GM12878 (cell line): Measurements from ENCODE around the gene ACACB. TPM values are rescaled to one million over a fixed set of nuclear protein-coding genes. Genes with fewer than 3 reads are reported as not detected.

Experiments
- ATAC-seq: fragments of 200-7000 bp; cut with Tn5 transposase; 3 replicates; pipeline ENCODE4 v1.9.1; 2020; ENCODE audit warnings: mild to moderate bottlenecking, moderate library complexity
- BruUV-seq: library from RNA; stranded (reverse); fragments of 400-500 nt; replicated peaks from 2 replicates; lab custom pipeline; 2021; lab: Mats Ljungman, UMichigan
- CTCF ChIA-PET: fragments of 300-600 bp; sonication (Branson Sonifier 250); formaldehyde crosslinking; extraction: SDS; loops from one replicate; lab custom pipeline; 2021; ENCODE audit warnings: inconsistent platforms; lab: Yijun Ruan, JAX
- POLR2A ChIA-PET: fragments of 350-600 bp; formaldehyde crosslinking; extraction: SDS; loops from one replicate; lab custom pipeline; 2021; ENCODE audit warnings: inconsistent platforms; lab: Charles Lee
- RAD21 ChIA-PET: fragments of 300-600 bp; sonication (Branson Sonifier 250); formaldehyde crosslinking; loops from one replicate; lab custom pipeline; 2023; ENCODE audit warnings: antibody characterized with exemption; ENCODE audit not compliant: unreplicated experiment; lab: Charles Lee
- SMC1A ChIA-PET: fragments of 300-600 bp; sonication (Branson Sonifier 250); formaldehyde crosslinking; loops from one replicate; lab custom pipeline; 2023; ENCODE audit not compliant: unreplicated experiment, uncharacterized antibody; lab: Charles Lee
- DNase-seq: peaks from one replicate; pipeline ENCODE4 v3.0.0-alpha.2; 2011; ENCODE audit warnings: low read depth, low spot score
- FAIRE-seq: peaks from 3 replicates; lab custom pipeline; 2011; peaks lifted over from hg19 to GRCh38; lab: Jason Lieb, UNC
- H2AFZ ChIP-seq: 2 replicates; pipeline ENCODE4 v1.6.0; 2011; ENCODE audit warnings: low read depth, low read length, control low read depth; ENCODE audit not compliant: control insufficient read depth
- H3K27ac ChIP-seq: 2 replicates; pipeline ENCODE4 v1.5.1; 2011; ENCODE audit warnings: control low read depth; ENCODE audit not compliant: control insufficient read depth, insufficient read depth
- H3K27me3 ChIP-seq, 2 experiments: replicated peaks in 1 of 2; 2 replicates each; pipeline versions ENCODE4 v1.6.0 to v1.6.1; 2011; ENCODE audit warnings: low read length in 1 of 2; ENCODE audit not compliant: control insufficient read depth in 2 of 2, insufficient read depth in 2 of 2
- H3K36me3 ChIP-seq, 2 experiments: 2 replicates each; pipeline ENCODE4 v1.5.1; 2011; ENCODE audit warnings: low read length in 1 of 2; ENCODE audit not compliant: control insufficient read depth in 2 of 2, insufficient read depth in 2 of 2
- H3K4me1 ChIP-seq: 2 replicates; pipeline ENCODE4 v1.6.1; 2011; ENCODE audit warnings: mild to moderate bottlenecking, low read length, moderate library complexity, mixed read lengths; ENCODE audit not compliant: control insufficient read depth, insufficient read depth
- H3K4me2 ChIP-seq: 2 replicates; pipeline ENCODE4 v1.6.0; 2011; ENCODE audit warnings: control low read depth; ENCODE audit not compliant: control insufficient read depth, insufficient read depth
- H3K4me3 ChIP-seq: fragments of 200-600 bp; sonication (generic); 2 replicates; pipeline ENCODE4 v1.5.1; 2016
- H3K79me2 ChIP-seq: 2 replicates; pipeline ENCODE4 v1.6.0; 2011; ENCODE audit warnings: low read length; ENCODE audit not compliant: control insufficient read depth, insufficient read depth
- H3K9ac ChIP-seq: 2 replicates; pipeline ENCODE4 v1.8.0; 2011; ENCODE audit warnings: low read length, control low read depth, mixed read lengths; ENCODE audit not compliant: control insufficient read depth, insufficient read depth
- H3K9me3 ChIP-seq: replicated peaks from 3 replicates; pipeline ENCODE4 v1.5.1; 2011; ENCODE audit warnings: mild to moderate bottlenecking, low read length; ENCODE audit not compliant: control insufficient read depth, insufficient read depth
- H4K20me1 ChIP-seq: 2 replicates; pipeline ENCODE4 v1.6.0; 2011; ENCODE audit not compliant: control insufficient read depth, insufficient read depth
- ATF7 ChIP-seq: fragments of 450-650 bp; IDR thresholded peaks from 2 replicates; pipeline ENCODE4 v1.6.1; 2016; ENCODE audit warnings: low read depth, mild to moderate bottlenecking
- BMI1 ChIP-seq: fragments of 450-650 bp; IDR thresholded peaks from 2 replicates; pipeline ENCODE4 v1.6.1; 2016; ENCODE audit warnings: mild to moderate bottlenecking, moderate library complexity, borderline replicate concordance
- CHD1 ChIP-seq: IDR thresholded peaks from 2 replicates; pipeline ENCODE4 v1.6.1; 2012; ENCODE audit warnings: low read depth, low read length, improper control_type of control experiment
- DPF2 ChIP-seq: fragments of 450-650 bp; IDR thresholded peaks from 2 replicates; pipeline ENCODE4 v1.6.1; 2017; ENCODE audit warnings: mild to moderate bottlenecking
- E2F4 ChIP-seq: IDR thresholded peaks from 2 replicates; pipeline ENCODE4 v1.6.1; 2012; ENCODE audit warnings: low read depth, low read length, improper control_type of control experiment
- FOS ChIP-seq: IDR thresholded peaks from 3 replicates; pipeline ENCODE4 v1.6.1; 2011; ENCODE audit warnings: borderline replicate concordance; ENCODE audit not compliant: insufficient read length; ENCODE audit errors: extremely low read depth
- IRF3 ChIP-seq: fragments of 450-650 bp; IDR thresholded peaks from 2 replicates; pipeline ENCODE4 v1.6.1; 2014; ENCODE audit warnings: mild to moderate bottlenecking
- NFIC ChIP-seq: IDR thresholded peaks from 2 replicates; pipeline ENCODE4 v1.6.1; 2012; ENCODE audit warnings: low read depth, mild to moderate bottlenecking, inconsistent platforms, low read length, moderate library complexity
- NFXL1 ChIP-seq: fragments of 450-650 bp; IDR thresholded peaks from 2 replicates; pipeline ENCODE4 v1.6.1; 2017; ENCODE audit warnings: antibody characterized with exemption, mild to moderate bottlenecking, borderline replicate concordance
- PAX5 ChIP-seq: IDR thresholded peaks from 2 replicates; pipeline ENCODE4 v1.6.1; 2011; ENCODE audit warnings: low read depth, low read length, borderline replicate concordance
- RAD21 ChIP-seq: IDR thresholded peaks from 2 replicates; pipeline ENCODE4 v1.6.1; 2011; ENCODE audit warnings: mild to moderate bottlenecking, low read depth, low read length, moderate library complexity; ENCODE audit not compliant: insufficient read depth
- SKIL ChIP-seq: fragments of 450-650 bp; IDR thresholded peaks from 2 replicates; pipeline ENCODE4 v1.6.1; 2017; ENCODE audit warnings: mild to moderate bottlenecking, low read depth, inconsistent platforms; ENCODE audit not compliant: poor library complexity, severe bottlenecking
- SMARCA5 ChIP-seq: fragments of 450-650 bp; IDR thresholded peaks from 2 replicates; pipeline ENCODE4 v1.6.1; 2017; ENCODE audit warnings: mild to moderate bottlenecking
- TARDBP ChIP-seq: IDR thresholded peaks from 2 replicates; pipeline ENCODE4 v1.6.1; 2016; ENCODE audit warnings: borderline replicate concordance
- ZBTB4 ChIP-seq: fragments of 450-650 bp; formaldehyde crosslinking; IDR thresholded peaks from 2 replicates; pipeline ENCODE4 v1.4.0; 2022; ENCODE audit warnings: mild to moderate bottlenecking, moderate library complexity
- WGBS: methylation state at CpG from one replicate; pipeline ENCODE4 v1.1.6; 2016; ENCODE audit warnings: low lambda C conversion rate; ENCODE audit not compliant: insufficient replicate concordance, insufficient coverage; ENCODE audit errors: missing lambda C conversion rate; 5-methylcytosine and 5-hydroxymethylcytosine counted together
- in situ Hi-C: fragments of 300-500 bp; cut with MboI; formaldehyde crosslinking; loops from 9 replicates; pipeline ENCODE4 v1.14.3; 2018; ENCODE audit warnings: mixed read lengths
- intact Hi-C: fragments of 100-400 bp; cut with micrococcal nuclease; formaldehyde crosslinking; loops from one replicate; pipeline ENCODE4 v1.14.2; 2022; ENCODE audit not compliant: unreplicated experiment
- polyA plus RNA-seq, 11 experiments: library from polyadenylated mRNA; depleted of rRNA in 4 of 11; unstranded in 6 of 11; stranded (reverse) in 5 of 11; fragments of >200 nt; fragmentation: Nextera tagmentation in 4 of 11; fragmentation: Illumina TruSeq in 1 of 11; extraction: Ambion mirVana in 4 of 11; extraction: Trizol in 1 of 11; gene quantifications; 1 replicate in 1 of 11; 2 replicates in 10 of 11; pipeline versions ENCODE4 v1.2.1 to v1.2.3, GENCODE V29; 2011 to 2016; ENCODE audit warnings: inconsistent platforms in 2 of 11, missing spikeins in 2 of 11, low read depth in 1 of 11
- total RNA-seq, 4 experiments: library from RNA; depleted of rRNA in 3 of 4; stranded (reverse); fragments of >200 nt in 3 of 4; fragmentation: Illumina TruSeq in 1 of 4; extraction: Trizol in 1 of 4; gene quantifications; 2 replicates each; pipeline versions ENCODE4 v1.2.1 to v1.2.3, GENCODE V29; 2013 to 2021

Gene ACACB
- total and polyA plus RNA-seq, 10 of the 15 experiments (the other 5 are each of a cell fraction or from before 2014, with no cell fraction given): 0.05 to 1.9 (median 0.38) TPM; not detected in 2

GRCh38 chr12:109264943-109265650 is 148.7 kb downstream of the ACACB start:
- no peak overlapping the region for H3K27ac ChIP-seq
- H3K27me3 ChIP-seq: no peaks in the 10 kb centered on the region; a peak in 1 of 4 replicates
- H3K9ac ChIP-seq: no peak overlapping the region
- no peaks in the 10 kb centered on the region for H3K79me2 ChIP-seq
- RAD21 ChIA-PET: interaction anchor here (2.6 kb wide), 1 partner anchor 129 kb away, joined by 14 read pairs; no protein-coding TSS in a partner anchor
- ATAC-seq (no peak), DNase-seq (no peak), FAIRE-seq (no peak)
- H3K4me2 ChIP-seq: no peak overlapping the region
- no peaks in the 10 kb centered on the region for H3K4me1 ChIP-seq
- CTCF ChIA-PET: interaction anchor here (1.0 to 5.2 kb wide), 3 partner anchors 120 to 131 kb away, joined by 3 to 48 read pairs (median 44); no protein-coding TSS in a partner anchor
- intact Hi-C loops (loop anchor here (1.0 kb wide), 1 partner anchor 120 kb away; no protein-coding TSS in a partner anchor), in situ Hi-C loops (loop anchor here (5.0 kb wide), 1 partner anchor 122 kb away; no protein-coding TSS in a partner anchor)
- 74% methylated on average over 27 of the region's 27 CpGs for WGBS
- H3K36me3 ChIP-seq: no peaks in the 10 kb centered on the region; a peak in 1 of 4 replicates
- no peaks in the 10 kb centered on the region for H4K20me1 ChIP-seq
- BruUV-seq: no TSS peak
- H3K4me3 ChIP-seq: no peak overlapping the region
- no peaks in the 10 kb centered on the region for H3K9me3 ChIP-seq
- SMC1A ChIA-PET: interaction anchor here (1.3 to 2.1 kb wide), 4 partner anchors 14 to 124 kb away, joined by 3 to 8 read pairs (median 4); no protein-coding TSS in a partner anchor
- POLR2A ChIA-PET: no interaction called here
- H2AFZ ChIP-seq: no peak overlapping the region
- TF ChIP-seq CHD1 (no peak), ZBTB4 (no peak), IRF3 (no peak), ATF7 (no peak), BMI1 (no peak), SKIL (no peak), NFXL1 (no peak), NFIC (no peak), DPF2 (no peak), FOS (no peak), SMARCA5 (no peak), PAX5 (no peak), RAD21 (no peak), TARDBP (no peak), E2F4 (no peak)
